HG03066 (cell line): ENCODE results near the gene INSRR.

Experiments used
- ATAC-seq: cut with Tn5 transposase; IDR thresholded peaks from one replicate; pipeline ENCODE4 v1.9.1; 2021; ENCODE audit warnings: low read depth; ENCODE audit not compliant: unreplicated experiment

INSRR gene

DNA sequence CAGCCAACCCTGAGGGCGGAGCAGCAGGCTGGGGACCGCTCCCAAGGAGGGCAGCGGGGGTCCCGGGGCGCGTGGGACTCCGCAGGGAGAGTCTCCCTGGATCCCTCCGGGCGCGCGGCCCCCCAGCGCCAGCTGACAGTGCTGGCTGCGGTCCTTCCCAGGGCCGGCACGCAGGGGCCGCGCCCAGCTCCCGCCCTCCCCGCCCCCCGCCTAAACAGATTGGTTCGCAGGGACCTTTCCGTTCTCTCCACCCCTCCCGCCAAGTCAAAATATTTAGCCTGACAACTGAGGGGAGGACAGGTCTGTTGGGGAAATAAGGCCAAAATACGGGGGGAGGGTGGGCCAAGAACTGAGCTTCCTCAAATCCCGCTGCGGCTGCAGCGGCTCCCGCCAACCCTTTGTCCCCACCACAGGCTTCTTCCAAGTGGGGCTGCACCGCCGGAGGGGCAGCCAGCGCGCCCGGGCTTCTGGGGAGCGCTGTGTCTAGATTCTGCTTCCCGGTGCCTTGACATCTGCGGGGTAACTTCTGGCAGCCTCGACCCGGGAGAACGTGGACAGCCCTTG, at the start of gene INSRR:
Gene INSRR (minus strand): TSS at position 159 of the 564 bp plus-strand sequence. CDS start 496 bp downstream, outside the sequence.
- no peak for ATAC-seq

DNA sequence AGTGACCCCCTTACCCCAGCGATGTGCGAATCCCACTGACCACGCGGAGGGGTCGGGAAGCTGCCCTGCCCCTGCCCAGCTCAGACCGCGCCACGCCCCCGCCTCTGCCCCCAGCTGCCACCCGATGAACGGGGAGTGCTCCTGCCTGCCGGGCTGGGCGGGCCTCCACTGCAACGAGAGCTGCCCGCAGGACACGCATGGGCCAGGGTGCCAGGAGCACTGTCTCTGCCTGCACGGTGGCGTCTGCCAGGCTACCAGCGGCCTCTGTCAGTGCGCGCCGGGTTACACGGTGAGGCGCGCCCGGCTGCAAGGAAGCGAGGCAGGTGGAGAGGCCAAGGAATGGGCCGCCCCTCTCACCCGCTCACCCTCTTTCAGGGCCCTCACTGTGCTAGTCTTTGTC, 49.6 kb upstream of the INSRR start:
- ATAC-seq, result no peak

DNA sequence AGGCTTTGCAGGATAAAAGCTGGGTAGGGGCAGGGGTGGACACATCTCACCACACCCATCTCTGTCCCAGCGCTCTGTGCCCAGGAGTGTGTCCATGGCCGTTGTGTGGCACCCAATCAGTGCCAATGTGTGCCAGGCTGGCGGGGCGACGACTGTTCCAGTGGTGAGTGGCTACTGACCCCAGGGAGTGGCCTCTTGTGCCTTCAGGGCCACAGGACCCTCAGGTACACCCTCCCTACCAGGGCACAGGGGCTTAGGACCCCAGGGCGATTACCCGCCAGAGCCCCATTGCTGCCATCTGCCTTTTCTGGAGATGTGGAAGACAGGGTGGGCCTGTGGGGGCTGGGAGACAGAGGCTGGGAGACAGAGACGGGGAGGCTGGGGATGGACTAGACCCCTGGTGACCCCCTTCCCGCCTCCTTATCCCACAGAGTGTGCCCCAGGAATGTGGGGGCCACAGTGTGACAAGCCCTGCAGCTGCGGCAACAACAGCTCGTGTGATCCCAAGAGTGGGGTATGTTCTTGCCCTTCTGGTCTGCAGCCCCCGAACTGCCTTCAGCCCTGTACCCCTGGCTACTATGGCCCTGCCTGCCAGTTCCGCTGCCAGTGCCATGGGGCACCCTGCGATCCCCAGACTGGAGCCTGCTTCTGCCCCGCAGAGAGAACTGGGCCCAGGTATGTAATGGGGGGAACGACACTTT, 47.4 kb upstream of the INSRR start:
- no peak for ATAC-seq

DNA sequence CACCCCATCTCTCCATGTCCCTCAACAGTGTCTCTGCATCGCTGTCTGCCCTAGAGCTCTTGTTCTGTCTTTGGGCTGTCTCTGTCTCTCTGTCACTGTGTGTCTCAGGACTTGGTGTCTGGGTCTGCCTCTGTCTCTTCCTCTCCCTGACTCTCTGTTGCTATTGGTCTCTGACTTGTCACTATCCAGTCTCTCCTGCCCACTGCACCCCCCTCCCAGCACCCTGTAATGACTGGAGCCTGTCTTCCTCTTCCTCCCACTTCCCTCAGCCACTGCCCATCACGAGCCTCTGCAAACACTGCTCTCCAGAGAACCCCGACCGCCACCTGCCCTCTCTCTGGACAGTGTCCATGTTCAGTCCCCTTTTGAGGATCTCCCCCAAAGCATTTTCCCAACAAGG, 46.7 kb upstream of the INSRR start:
- ATAC-seq, result no peak

DNA sequence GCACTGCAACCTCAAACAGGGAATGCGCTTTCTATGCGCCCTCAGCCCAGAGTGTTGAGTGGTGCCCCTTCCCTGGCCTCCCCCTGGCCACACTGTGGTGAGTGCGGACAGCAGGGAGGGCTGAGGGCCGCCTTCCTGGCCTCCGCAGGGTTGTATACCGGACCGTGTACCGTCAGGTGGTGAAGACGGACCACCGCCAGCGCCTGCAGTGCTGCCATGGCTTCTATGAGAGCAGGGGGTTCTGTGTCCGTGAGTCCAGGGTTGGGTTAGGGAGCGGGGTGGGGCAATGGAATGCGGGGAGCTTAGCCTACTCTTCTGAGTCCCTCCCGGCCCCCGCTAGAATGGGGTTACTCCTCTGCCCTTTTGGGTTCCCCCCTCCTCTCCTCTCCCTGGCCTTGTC, 46.3 kb upstream of the INSRR start:
- ATAC-seq, result no peak

DNA sequence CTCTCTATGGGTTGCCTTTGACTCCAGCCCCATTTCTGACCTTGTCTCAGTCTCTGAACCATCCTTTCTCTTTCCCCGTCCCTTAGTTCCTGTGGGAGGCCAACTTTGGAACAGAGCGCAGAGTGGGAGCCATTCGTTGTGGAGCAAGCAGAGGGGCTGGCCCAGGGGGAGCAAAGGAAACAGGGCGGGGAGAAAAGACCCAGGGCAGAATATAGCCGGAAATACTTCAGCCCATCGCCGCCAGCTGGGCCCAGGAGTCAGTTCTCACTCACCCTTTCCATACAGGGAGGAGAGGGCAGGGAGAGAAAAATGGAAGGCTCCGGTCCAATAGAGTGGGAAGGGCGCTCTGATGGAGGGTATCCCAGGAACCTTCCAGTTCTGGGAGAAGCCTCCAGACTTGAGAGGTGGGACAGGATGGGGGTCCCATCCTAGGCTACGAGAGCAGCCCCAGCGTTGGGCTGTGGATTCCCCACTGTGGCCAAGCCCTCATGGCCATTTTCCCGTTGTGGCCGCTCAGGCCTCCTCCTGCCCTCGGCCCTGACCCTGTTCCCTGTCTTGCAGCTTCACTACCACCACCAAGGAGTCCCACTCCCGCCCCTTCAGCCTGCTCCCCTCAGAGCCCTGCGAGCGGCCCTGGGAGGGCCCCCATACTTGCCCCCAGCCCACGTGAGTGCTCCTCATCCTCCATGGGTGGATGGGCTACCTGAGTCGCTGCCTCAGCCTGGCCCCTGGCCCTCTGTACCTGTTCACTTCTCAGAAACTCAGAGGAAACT, 45.5 kb upstream of the INSRR start:
- no peak for ATAC-seq

DNA sequence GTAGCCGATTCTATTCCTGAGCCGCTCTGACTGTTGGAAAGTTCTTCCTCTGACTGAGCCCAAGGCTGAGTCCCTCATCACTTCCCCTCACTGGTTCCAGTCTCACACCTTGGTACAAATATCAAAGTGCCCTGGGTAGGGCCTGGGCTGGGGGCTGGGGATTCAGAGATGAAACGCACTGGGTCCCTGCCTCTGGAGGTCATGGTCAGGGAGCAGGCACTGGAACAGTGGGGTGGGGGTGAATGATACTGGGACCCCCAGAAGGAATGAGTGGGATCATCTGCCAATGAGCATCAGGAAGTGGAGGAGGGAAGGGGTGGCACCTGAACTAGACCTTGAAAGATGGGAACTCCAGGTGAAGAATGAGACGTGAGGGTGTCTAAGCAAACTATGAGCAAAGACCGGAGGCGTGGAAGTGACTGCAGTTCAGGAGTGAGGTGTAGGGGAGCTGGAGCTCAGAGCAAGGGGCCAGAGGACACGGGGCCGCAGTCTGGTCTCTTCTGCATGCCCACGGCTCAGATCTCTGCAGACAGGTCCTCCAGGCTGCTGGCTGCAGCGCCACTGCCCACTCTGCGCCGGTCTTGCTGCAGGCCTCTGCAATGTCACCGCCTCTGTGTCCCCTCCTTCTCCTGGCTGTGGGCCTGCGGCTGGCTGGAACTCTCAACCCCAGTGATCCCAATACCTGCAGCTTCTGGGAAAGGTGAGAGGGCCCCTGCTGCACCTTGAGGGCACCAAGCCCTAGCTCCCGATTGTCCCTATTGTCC, 44.6 kb upstream of the INSRR start:
- no peak for ATAC-seq

DNA sequence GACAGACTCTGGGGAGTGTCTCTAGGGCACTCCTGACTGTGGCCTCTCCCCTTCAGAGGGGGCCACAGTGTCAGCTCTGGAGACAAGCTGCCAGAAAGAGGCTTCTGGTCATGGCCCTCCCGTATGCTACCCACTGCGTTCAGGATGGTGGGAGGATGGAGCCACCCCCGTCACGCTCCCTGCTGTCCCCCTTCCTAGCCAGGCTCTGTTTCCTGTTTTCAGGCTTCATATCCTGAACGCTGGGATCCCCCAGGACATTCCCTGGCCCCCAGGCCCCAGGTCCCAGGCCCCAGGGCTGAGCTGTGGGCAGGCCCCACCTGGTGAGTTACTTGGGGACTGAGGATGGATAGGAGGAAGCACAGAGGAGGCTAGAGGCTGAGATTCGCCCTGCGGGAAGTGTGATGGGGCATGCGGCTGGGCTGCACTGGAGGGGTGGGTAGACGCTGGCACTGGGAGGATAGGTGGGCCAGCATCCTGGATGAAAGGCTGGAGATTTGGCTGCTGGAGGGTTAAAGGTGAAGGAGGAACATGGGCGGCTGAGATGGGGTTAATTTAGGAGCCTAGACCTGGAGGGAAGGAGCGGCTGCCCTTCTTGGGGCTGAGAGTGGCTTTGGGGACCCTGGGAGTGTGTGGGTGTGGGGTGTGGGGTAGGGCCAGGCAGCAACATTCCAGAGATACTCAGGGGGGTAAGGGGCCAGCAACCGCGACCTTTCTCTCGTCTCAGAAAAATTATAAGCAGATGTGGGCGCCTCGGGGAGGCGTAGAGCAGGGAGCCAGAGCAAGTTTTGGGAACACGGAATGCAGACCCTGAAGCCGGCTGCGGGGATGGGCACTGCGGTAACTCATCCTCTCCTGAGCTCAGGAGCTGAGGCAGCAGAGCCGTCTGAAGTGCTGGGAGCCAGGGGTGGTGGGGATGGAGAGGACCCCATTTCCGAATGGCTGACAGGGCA, 43.3 kb upstream of the INSRR start:
- no peak for ATAC-seq

DNA sequence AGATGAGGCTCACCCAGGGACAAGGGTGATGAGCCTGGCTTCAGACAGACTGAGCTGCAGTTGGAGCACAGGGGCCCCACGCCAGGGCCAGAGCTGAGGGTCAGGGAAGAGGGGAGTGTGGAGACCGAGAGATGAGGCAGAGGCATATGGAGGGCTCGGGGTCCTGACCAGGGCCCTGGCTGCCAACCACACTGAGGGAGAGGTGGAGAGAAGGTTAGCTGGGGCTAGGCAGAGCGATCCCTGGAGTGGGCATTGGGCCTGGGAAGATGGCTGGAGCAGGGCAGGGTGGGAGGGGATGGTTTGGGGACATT, 42.6 kb upstream of the INSRR start:
- ATAC-seq, result no peak

DNA sequence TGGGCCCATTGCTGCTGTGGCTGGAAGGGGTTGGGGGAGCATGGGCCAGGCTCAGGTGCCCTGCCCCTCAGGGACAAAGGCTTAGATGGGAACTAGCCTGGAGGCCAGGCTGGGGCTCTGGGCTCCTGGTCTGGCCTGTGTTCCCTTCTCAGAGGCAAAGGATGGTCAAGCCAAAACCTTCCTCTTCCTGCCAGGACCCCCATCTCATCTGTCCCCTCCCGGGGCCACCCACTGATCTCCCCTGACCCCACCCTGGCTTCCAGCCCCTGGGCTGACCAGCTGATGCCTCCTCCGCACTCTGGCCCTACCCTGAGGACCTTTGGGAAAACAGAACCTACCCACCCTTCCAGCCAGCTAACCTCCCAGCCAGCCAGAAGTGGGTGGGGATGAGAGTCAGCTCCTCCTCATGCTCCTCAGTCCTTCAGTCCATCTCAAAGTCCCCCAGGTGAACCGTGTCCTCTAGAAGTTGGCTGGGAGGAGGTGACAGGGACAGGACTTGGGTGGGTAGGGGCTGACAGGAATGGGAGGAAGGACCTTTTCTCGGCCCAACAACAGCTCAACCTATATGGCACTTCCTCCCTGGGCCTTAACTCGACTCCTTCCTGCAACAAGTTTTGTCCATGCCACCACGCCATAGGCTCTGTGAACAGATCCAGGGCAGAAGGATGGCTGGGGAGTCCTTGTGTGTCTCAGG, 42.1 kb upstream of the INSRR start:
- ATAC-seq, result no peak

DNA sequence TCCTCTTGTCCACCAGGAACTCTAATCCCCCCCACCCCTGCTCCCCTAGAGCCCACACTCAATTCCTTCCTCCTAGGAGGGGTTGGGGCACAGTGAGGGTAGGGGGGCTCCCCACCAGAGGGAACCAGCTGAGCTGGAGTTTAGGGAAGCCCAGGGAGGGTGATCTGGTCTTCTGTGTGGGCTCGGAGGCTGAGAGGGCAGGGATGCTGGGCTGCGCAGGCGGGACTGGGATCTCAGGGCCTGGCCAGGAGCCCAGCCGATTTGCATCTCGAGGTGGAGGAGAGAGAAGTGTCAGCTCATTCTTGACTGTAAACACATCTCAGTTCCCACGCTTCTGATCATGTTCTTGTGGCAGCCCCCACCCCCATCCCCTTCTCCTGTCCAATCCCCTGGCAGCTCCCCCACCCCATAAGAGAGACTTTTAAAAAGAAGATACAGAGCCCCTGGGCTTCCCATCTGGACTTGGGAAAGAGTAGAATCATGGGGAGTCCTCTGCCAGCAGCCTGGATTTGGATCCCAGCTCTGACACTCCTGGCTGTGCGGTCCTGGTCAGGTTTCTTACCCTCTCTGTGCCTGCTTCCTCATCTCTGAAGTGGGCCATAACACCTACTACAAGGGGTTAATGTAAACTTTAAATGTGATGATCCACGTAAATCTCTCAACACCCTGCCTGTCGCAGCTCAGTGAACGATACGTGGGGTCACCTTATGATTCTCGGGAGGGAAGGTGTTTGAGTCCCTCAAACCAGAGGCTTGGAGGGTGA, 41.2 kb upstream of the INSRR start:
- ATAC-seq, result no peak

DNA sequence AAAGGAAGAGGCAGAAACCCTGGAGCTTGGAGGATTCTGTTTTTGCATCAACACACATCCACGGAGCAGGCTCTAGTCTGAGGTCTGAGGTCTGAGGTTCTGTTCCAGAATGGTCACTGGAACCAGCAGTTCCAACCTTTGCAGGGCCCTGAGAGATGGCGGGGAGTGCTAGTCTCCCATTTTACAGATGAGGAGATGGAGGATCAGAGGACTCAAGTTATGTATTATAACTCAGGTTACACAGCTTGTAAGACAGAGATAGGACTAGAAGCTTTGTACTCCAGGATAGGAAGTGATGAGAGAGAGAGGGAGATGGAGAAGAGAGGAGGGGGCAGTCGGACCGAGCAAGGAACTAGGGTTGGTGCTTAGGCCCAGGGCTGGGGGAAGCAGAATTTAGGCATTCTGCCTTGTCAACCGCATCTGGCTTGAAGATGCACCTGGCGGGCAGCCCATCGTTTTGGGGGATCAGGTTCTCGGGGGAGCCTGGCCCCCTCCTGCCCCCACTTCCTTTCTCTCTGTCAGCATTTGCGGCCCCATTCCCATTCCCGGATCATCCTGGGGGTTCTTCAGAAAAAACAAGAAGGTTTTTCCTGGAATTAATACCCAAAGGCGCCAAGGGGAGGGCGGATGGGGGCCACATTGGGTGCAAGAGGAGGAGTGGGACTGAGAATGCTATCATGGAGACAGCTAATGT, 40.2 kb upstream of the INSRR start:
- ATAC-seq, result no peak

DNA sequence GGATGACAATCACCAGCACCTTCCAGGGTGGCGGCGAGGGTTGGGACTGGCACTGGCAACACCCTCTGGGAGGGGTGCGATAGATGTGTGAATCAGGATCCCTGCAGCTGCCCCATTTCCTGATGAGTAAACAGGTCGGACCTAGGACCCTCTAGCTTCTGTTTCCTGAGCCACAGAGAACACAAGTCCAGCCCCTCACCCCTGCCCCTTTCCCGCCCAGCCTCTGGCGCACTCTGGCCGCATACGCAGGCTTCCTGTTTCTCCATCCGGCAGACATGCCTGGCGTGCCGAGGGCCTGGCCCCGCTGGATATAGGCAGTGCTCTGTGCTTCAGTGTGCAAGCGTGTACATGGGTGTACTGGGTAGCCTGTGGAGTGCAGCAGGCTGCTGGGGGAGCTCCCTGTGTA, 39.2 kb upstream of the INSRR start:
- ATAC-seq, result no peak

DNA sequence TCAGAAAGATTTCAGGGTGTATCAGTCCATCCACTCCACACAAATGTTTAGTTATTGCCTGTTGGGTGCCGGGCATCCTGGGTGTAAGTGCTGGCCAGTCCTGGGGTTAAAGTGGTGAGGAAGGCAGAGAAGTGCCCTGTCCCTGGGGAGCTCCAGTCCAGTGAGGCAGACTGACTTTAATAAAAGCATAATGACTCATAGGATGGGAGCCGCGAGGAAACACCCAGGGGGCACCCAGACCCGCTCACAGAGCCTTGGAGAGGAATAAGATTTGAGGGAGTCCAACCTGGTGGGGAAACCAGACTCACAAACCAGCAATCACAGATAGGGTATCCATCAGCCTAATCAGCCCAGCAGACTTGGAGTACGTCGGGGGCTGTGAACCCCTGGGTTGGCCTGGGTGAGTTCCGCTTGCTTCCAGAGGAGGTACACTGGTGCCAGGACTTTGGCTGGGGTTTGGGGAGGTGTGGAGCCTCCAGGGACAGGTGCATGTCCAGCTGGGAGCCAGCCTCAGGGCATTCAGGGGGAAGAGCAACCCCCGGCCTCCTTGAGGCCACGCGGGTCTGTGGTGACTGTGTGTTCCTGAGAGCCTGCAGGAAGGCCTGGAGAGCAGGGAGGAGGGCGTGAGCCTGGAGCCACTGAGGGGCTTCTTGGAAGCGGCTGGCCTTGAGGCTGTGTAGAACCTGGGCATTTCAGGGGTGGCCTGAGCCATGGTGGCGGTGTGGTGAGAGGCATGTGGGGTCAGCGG, 38.3 kb upstream of the INSRR start:
- ATAC-seq, result no peak

DNA sequence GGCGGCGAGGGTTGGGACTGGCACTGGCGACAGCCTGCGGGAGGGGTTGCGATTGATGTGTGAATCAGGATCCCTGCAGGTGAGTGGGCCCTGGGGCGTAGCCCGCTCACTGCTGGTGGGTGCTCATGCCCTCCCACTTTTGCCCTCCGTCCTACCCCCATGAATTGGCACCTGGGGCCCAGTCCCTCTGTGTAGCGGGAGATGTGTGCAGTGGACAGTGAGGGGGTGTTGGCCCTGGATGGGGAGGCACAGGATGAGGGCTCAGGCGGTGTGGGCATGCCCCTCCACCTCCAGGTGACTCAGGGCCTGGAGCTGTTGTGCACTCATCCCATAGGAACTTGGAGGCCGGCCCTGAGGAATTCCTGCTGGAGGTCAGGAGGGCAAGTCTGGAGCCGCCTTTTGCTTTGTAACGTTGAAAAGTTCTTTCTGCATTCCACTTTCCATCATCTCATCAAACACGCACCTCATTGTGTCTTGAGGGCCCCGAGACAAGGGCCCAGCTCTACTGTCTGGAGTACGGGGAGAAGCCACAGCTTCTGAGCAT, 37.6 kb upstream of the INSRR start:
- ATAC-seq, result no peak

DNA sequence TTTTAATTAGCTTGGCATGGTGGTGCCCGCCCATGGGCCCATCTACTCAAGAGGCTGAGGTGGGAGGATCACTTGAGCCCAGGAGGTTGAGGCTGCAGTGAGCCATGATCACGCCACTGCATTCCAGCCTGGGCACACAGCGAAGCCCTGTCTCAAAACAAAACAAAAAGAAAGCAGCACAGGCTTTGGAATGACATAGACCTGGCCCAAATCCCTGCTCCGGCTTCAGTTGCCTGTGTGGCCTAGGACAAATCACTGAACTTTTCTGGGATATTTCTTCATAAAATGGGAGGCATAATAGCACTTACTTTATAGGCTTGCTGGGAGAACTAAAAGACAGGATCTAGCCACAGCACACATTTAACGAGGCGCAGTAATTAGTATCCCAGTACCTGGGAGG, 37.0 kb upstream of the INSRR start:
- ATAC-seq, result no peak

DNA sequence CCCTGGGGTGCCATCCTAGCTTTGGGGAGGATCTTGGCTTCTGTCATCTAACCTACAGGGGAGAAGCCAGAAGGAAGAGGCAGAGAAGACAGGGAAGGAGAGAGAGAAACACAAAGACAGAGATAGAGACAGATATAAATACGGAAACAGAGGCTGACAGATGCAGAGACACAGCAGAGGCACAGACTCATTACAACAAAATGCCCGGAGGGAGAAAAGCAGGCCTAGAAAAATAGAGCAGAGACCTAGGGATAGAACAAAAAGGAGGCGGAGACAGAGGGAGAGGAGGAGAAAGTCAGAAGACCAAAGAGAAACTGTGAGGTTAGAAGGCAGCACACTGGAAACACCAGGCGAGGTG, 36.5 kb upstream of the INSRR start:
- no peak for ATAC-seq
